Amygdala (tissue), 56 donors: ENCODE results near the gene AMD1.
"Not testable (repeated sequence)": the region's sequence is repeated elsewhere in the genome, so short reads cannot be mapped to it uniquely, and the experiment has no call there.

Experiments
- DNase-seq, 56 donors: peaks; one replicate each; lab custom pipeline; 2025; lab: John Stamatoyannopoulos, UW

Gene AMD1

GRCh38 chr6:110876806-110877564 lies 2.4 kb downstream of the AMD1 start:
- DNase-seq: no peak

GRCh38 chr6:110877569-110877968 lies 3.0 kb downstream of the AMD1 start:
- DNase-seq: no peak

GRCh38 chr6:110878751-110879522 lies 4.4 kb downstream of the AMD1 start:
- DNase-seq: peak in 29 of 56 donors; percentile 2 to 68 (median 21)

GRCh38 chr6:110880651-110881050 lies 6.1 kb downstream of the AMD1 start:
- DNase-seq: no peak

GRCh38 chr6:110881546-110882273 lies 7.1 kb downstream of the AMD1 start:
- no peak for DNase-seq

GRCh38 chr6:110882274-110882619 lies 7.7 kb downstream of the AMD1 start:
- DNase-seq: no peak

GRCh38 chr6:110882824-110883554 lies 8.4 kb downstream of the AMD1 start:
- DNase-seq: no peak

GRCh38 chr6:110884321-110884720 lies 9.7 kb downstream of the AMD1 start:
- no peak for DNase-seq

- no peak for DNase-seq
These were observed 10.9 kb downstream of the AMD1 start for GRCh38 chr6:110885526-110885925.

GRCh38 chr6:110886555-110887167 lies 12.1 kb downstream of the AMD1 start:
- DNase-seq: no peak

- no peak for DNase-seq
These were observed 15.7 kb downstream of the AMD1 start for GRCh38 chr6:110890288-110890687.

GRCh38 chr6:110895907-110896608 lies 21.5 kb downstream of the AMD1 start:
- no peak for DNase-seq

GRCh38 chr6:110897433-110897832 lies 22.8 kb downstream of the AMD1 start:
- DNase-seq: no peak

GRCh38 chr6:110898111-110898510 lies 23.5 kb downstream of the AMD1 start:
- no peak for DNase-seq

GRCh38 chr6:110900028-110900598 lies 25.5 kb downstream of the AMD1 start:
- DNase-seq: no peak

GRCh38 chr6:110901601-110902000 lies 27.0 kb downstream of the AMD1 start:
- DNase-seq: not testable (repeated sequence)

GRCh38 chr6:110902091-110902490 lies 27.5 kb downstream of the AMD1 start:
- DNase-seq: no peak

- not testable (repeated sequence) for DNase-seq
These were observed 31.7 kb downstream of the AMD1 start for GRCh38 chr6:110906273-110906672.

- no peak for DNase-seq
These were observed 56.2 kb downstream of the AMD1 start for GRCh38 chr6:110930781-110931180.
